GM23248 (cell line): ENCODE results near the gene SPATA1. TPM values are rescaled to one million over a fixed set of nuclear protein-coding genes. Genes with fewer than 3 reads are reported as not detected.

Experiments
- DNase-seq: peaks from one replicate; pipeline ENCODE4 v3.0.0-alpha.2; 2015
- H2AFZ ChIP-seq: fragments of 200-600 bp; sonication (generic); 2 replicates; pipeline ENCODE4 v1.6.1; 2016; ENCODE audit warnings: antibody characterized with exemption
- H3F3A ChIP-seq: fragments of 200-600 bp; sonication (generic); 2 replicates; pipeline ENCODE4 v1.6.1; 2016; ENCODE audit warnings: mild to moderate bottlenecking, antibody characterized with exemption, mixed run types; ENCODE audit not compliant: insufficient read depth
- H3K27ac ChIP-seq: fragments of 200-600 bp; sonication (generic); 2 replicates; pipeline ENCODE4 v1.5.1; 2016; ENCODE audit warnings: mild to moderate bottlenecking
- H3K27me3 ChIP-seq: fragments of 200-600 bp; sonication (generic); replicated peaks from 2 replicates; pipeline ENCODE4 v1.6.1; 2016; ENCODE audit warnings: mild to moderate bottlenecking; ENCODE audit not compliant: insufficient read depth
- H3K36me3 ChIP-seq: fragments of 200-600 bp; sonication (generic); 2 replicates; pipeline ENCODE4 v1.6.1; 2016; ENCODE audit warnings: low read depth, mild to moderate bottlenecking
- H3K4me1 ChIP-seq: fragments of 200-600 bp; sonication (generic); 2 replicates; pipeline ENCODE4 v1.6.1; 2016; ENCODE audit warnings: mild to moderate bottlenecking; ENCODE audit not compliant: insufficient read depth
- H3K4me2 ChIP-seq: fragments of 200-600 bp; sonication (generic); one replicate; pipeline ENCODE4 v1.6.1; 2016; ENCODE audit warnings: mild to moderate bottlenecking; ENCODE audit not compliant: unreplicated experiment
- H3K4me3 ChIP-seq: fragments of 200-600 bp; sonication (generic); 2 replicates; pipeline ENCODE4 v1.5.1; 2016; ENCODE audit warnings: mild to moderate bottlenecking
- H3K79me2 ChIP-seq: fragments of 200-600 bp; sonication (generic); 2 replicates; pipeline ENCODE4 v1.6.1; 2016; ENCODE audit warnings: mild to moderate bottlenecking; ENCODE audit not compliant: insufficient read depth
- H3K9ac ChIP-seq: fragments of 200-600 bp; sonication (generic); 2 replicates; pipeline ENCODE4 v1.6.1; 2016; ENCODE audit warnings: mild to moderate bottlenecking
- H3K9me2 ChIP-seq: fragments of 200-600 bp; sonication (generic); 2 replicates; pipeline ENCODE4 v1.6.1; 2016; ENCODE audit warnings: mixed run types, mild to moderate bottlenecking, moderate library complexity; ENCODE audit not compliant: insufficient read depth
- H3K9me3 ChIP-seq: fragments of 200-600 bp; sonication (generic); one replicate; pipeline ENCODE4 v1.6.1; 2017; ENCODE audit warnings: low read depth
- H4K20me1 ChIP-seq: fragments of 200-600 bp; sonication (generic); 2 replicates; pipeline ENCODE4 v1.6.0; 2016; ENCODE audit not compliant: insufficient read depth
- EZH2 ChIP-seq: fragments of 200-600 bp; sonication (generic); IDR thresholded peaks from 2 replicates; pipeline ENCODE4 v1.6.1; 2018; ENCODE audit warnings: antibody characterized with exemption, mild to moderate bottlenecking; ENCODE audit not compliant: insufficient read depth, poor library complexity, severe bottlenecking
- EZH2phosphoT487 ChIP-seq: fragments of 200-600 bp; sonication (generic); IDR thresholded peaks from 2 replicates; pipeline ENCODE4 v1.6.1; 2018; ENCODE audit warnings: antibody characterized with exemption, moderate library complexity, mild to moderate bottlenecking, low read depth; ENCODE audit not compliant: insufficient read depth
- WGBS, 2 experiments: methylation state at CpG; one replicate each; pipeline ENCODE4 v1.1.6; 2015 to 2017; ENCODE audit warnings: low lambda C conversion rate in 2 of 2, low coverage in 1 of 2; ENCODE audit errors: missing lambda C conversion rate in 2 of 2; 5-methylcytosine and 5-hydroxymethylcytosine counted together
- in situ Hi-C: fragments of 300-500 bp; cut with MboI; formaldehyde crosslinking; loops from 2 replicates; pipeline ENCODE4 v1.15.0; 2020
- polyA plus RNA-seq: library from polyadenylated mRNA; unstranded; fragments of >200 nt; fragmentation: Nextera tagmentation; extraction: Ambion mirVana; gene quantifications from 2 replicates; pipeline ENCODE4 v1.2.1, GENCODE V29; 2016
- total RNA-seq: library from RNA; depleted of rRNA; stranded (reverse); fragments of >200 nt; shearing (Covaris generic); gene quantifications from 2 replicates; pipeline ENCODE4 v1.2.3, GENCODE V29; 2014; rRNA removed

Gene SPATA1
- total and polyA plus RNA-seq, 2 experiments from 2014 or later: 1.0 TPM; not detected in 1

DNA sequence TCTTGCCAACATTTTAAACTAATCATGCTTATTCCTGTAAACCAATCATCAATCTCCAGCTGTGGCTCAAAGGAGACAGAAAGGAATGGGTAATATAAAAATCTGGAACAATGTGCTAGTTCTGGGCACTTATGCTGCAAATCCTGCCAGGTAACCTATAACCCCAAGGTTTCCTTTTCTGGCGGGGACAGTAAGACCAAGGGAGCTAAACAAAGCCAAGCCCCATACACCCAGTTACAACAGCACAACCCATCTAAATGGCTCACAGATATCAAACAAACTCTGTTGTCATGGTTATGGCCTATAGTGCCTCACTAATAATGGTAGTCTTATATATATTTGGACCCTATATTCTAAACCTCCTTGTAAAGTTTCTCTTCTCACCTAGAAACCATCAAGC is 104.9 kb downstream of the SPATA1 start:
- Histone ChIP-seq H3K9me2 (no peaks in the 10 kb centered on the region), H4K20me1 (no peaks in the 10 kb centered on the region), H3F3A (no peaks in the 10 kb centered on the region), H3K9me3 (no peaks in the 10 kb centered on the region), H3K79me2 (no peaks in the 10 kb centered on the region), H3K27ac (no peak overlapping the region), H3K36me3 (no peaks in the 10 kb centered on the region), H2AFZ (no peak overlapping the region; the same call in 1 of the 2 replicates), H3K27me3 (no peaks in the 10 kb centered on the region), H3K4me3 (no peak overlapping the region), H3K4me2 (no peak overlapping the region), H3K9ac (no peak overlapping the region), H3K4me1 (no peaks in the 10 kb centered on the region; the same call in 1 of the 2 replicates)
- WGBS, 2 experiments: 46 to 63% methylated on average over 1 of the region's 1 CpG
- DNase-seq: no peak
- TF ChIP-seq EZH2: no peak
- TF ChIP-seq EZH2phosphoT487: no peak
- in situ Hi-C loops: loop anchor here (25.0 kb wide), 2 partner anchors 449 to 699 kb away; no protein-coding TSS in a partner anchor

DNA sequence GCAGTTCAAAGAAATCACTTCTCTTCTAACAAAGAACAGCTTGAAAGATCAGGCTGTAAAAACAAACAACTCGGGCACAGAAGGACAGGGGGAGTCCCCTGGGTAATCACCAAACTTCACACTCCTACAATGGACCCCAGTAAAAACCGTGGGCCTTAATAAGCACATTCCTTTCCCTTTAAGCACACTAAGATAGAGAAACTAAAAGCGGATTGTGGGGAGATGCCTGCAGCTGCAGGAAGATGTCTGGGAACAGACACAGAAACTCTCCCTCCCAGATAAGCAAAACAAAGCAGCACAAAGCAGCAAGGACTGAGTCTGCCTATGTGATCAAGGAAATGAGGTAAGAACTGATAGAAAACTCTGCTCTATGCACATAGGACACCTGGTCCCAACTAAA is 105.6 kb downstream of the SPATA1 start:
- Histone ChIP-seq H3K9ac (peak overlapping the region; percentile 41; the same call in 1 of the 2 replicates), H2AFZ (peak overlapping the region; percentile 74), H3K4me1 (no peaks in the 10 kb centered on the region; the same call in 1 of the 2 replicates), H3K4me2 (peak overlapping the region; percentile 28), H3F3A (no peaks in the 10 kb centered on the region), H3K27ac (0 out of 2 replicates have a peak overlapping the region, but pooled peaks have one; percentile 10), H3K4me3 (peak overlapping the region; percentile 19; the same call in 1 of the 2 replicates), H4K20me1 (no peaks in the 10 kb centered on the region), H3K9me3 (no peaks in the 10 kb centered on the region), H3K79me2 (no peaks in the 10 kb centered on the region), H3K9me2 (no peaks in the 10 kb centered on the region), H3K36me3 (no peaks in the 10 kb centered on the region), H3K27me3 (no peaks in the 10 kb centered on the region)
- DNase-seq: peak; percentile 33
- WGBS, 2 experiments: 11 to 15% methylated on average over 3 of the region's 3 CpGs
- TF ChIP-seq EZH2 (no peak), EZH2phosphoT487 (no peak)
- in situ Hi-C loops: loop anchor here (25.0 kb wide), 2 partner anchors 449 to 699 kb away; no protein-coding TSS in a partner anchor

DNA sequence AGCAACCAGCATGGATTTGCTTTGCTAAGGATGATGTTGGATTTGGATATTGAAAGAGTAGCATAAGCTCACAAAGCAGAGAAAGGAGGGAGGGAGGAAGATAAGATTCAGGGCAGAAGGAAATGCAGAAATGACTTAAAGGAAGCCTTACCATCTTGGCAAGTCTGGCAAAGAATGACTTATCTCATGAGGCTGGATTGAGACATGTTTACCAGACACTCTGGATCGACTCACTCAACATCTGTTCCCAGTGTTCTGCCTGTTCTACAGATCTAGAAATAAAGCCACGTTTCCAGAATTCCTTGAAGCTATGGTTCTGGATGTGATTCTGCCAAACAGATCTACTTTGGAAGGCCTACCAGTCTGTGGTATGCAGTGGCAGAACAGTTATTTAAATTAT is 106.8 kb downstream of the SPATA1 start:
- Histone ChIP-seq H3K4me2 (no peak overlapping the region), H3K36me3 (no peaks in the 10 kb centered on the region), H2AFZ (no peak overlapping the region), H3K4me3 (no peak overlapping the region), H3F3A (no peaks in the 10 kb centered on the region), H3K4me1 (no peaks in the 10 kb centered on the region; the same call in 1 of the 2 replicates), H3K9ac (no peak overlapping the region), H4K20me1 (no peaks in the 10 kb centered on the region), H3K27ac (no peak overlapping the region), H3K9me2 (no peaks in the 10 kb centered on the region), H3K27me3 (no peaks in the 10 kb centered on the region), H3K9me3 (no peaks in the 10 kb centered on the region), H3K79me2 (no peaks in the 10 kb centered on the region)
- 7 to 12% methylated on average over 2 of the region's 2 CpGs for WGBS, 2 experiments
- TF ChIP-seq EZH2 (no peak), EZH2phosphoT487 (no peak)
- in situ Hi-C loops: loop anchor here (25.0 kb wide), 2 partner anchors 451 to 701 kb away; no protein-coding TSS in a partner anchor
- DNase-seq: peak; percentile 56

DNA sequence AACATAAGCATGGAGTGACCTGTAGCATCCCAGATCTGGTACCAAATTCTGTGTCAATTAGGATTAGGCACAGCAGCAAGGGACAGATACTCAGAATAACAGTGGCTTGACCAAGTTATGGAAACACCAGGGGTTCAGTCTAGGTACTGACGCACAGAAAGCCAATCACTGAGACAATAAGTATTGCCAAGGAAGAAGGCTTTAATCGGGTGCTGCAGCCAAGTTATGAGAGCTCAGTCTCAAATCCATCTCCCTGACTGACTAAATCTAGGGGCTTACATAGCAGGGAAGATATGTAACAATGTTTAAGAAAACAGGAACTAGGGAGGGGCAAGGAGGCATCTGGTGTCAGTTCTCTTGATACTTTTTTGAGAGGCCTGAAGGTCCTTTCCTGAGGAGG is 107.7 kb downstream of the SPATA1 start:
- Histone ChIP-seq H3K27ac (no peak overlapping the region), H4K20me1 (no peaks in the 10 kb centered on the region), H3K9me3 (no peaks in the 10 kb centered on the region), H3K4me2 (no peak overlapping the region), H3K4me3 (no peak overlapping the region), H3K9ac (no peak overlapping the region), H3K27me3 (no peaks in the 10 kb centered on the region), H3K9me2 (no peaks in the 10 kb centered on the region), H3K36me3 (no peaks in the 10 kb centered on the region), H3F3A (peaks cover 3% of the 10 kb centered on the region; the same call in 1 of the 2 replicates), H2AFZ (no peak overlapping the region), H3K4me1 (peaks cover 3% of the 10 kb centered on the region), H3K79me2 (no peaks in the 10 kb centered on the region)
- DNase-seq: no peak
- WGBS, 2 experiments: 66 to 70% methylated on average over 2 of the region's 2 CpGs
- in situ Hi-C loops: loop anchor here (25.0 kb wide), 2 partner anchors 452 to 702 kb away; no protein-coding TSS in a partner anchor
- no peak for TF ChIP-seq EZH2phosphoT487
- no peak for TF ChIP-seq EZH2

DNA sequence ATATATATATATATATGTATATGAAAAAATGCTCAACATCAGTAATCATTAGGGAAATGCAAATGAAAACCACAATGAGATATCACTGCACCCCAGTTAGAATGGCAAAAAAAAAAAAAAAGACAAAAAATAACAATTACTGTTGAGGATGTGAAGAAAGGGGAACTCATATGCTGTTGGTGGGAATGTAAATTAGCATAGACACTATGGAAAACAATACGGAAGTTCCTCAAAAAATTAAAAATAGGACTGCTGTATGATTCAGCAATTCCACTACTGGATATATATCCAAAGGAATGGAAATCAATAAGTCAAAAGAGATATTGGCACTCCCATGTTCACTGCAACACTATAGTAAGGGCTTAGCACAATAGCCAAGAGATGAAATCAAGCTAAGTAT is 109.6 kb downstream of the SPATA1 start:
- H3K4me2 ChIP-seq: no peak overlapping the region
- H4K20me1 ChIP-seq: no peaks in the 10 kb centered on the region
- no peak overlapping the region for H3K9ac ChIP-seq
- no peaks in the 10 kb centered on the region for H3K9me3 ChIP-seq
- WGBS, 2 experiments: 91 to 100% methylated on average over 1 of the region's 1 CpG
- no peaks in the 10 kb centered on the region for H3K27me3 ChIP-seq
- no peaks in the 10 kb centered on the region for H3K36me3 ChIP-seq
- DNase-seq: no peak
- H3K9me2 ChIP-seq: no peaks in the 10 kb centered on the region
- H3K27ac ChIP-seq: no peak overlapping the region
- in situ Hi-C loops: loop anchor here (25.0 kb wide), 2 partner anchors 453 to 703 kb away; no protein-coding TSS in a partner anchor
- peaks cover 14% of the 10 kb centered on the region for H3F3A ChIP-seq
- H3K4me3 ChIP-seq: no peak overlapping the region
- peaks cover 16% of the 10 kb centered on the region for H3K4me1 ChIP-seq
- H2AFZ ChIP-seq: no peak overlapping the region
- TF ChIP-seq EZH2 (no peak), EZH2phosphoT487 (no peak)
- H3K79me2 ChIP-seq: no peaks in the 10 kb centered on the region

Other genes with a start within 250 kb of the SPATA1 start
- 0.51 and 0.65 TPM in 2 replicates for gene SAMD13, start 204.7 kb upstream of the SPATA1 start, total RNA-seq
- 0.71 and 0.78 TPM in 2 replicates for gene SAMD13, start 204.7 kb upstream of the SPATA1 start, polyA plus RNA-seq
- gene DNASE2B, start 107.9 kb upstream of the SPATA1 start, total RNA-seq: not detected in 2 replicates
- gene DNASE2B, start 107.9 kb upstream of the SPATA1 start, polyA plus RNA-seq: not detected in 2 replicates
- 18.8 and 33.0 TPM in 2 replicates for gene RPF1, start 27.1 kb upstream of the SPATA1 start, total RNA-seq
- gene RPF1, start 27.1 kb upstream of the SPATA1 start, polyA plus RNA-seq: 29.6 and 32.6 TPM in 2 replicates
- gene GNG5, start 195 bp downstream of the SPATA1 start, total RNA-seq: 34.7 and 38.9 TPM in 2 replicates
- 400 and 422 TPM in 2 replicates for gene GNG5, start 195 bp downstream of the SPATA1 start, polyA plus RNA-seq
- gene CTBS, start 68.1 kb downstream of the SPATA1 start, total RNA-seq: 13.5 and 22.9 TPM in 2 replicates
- 52.4 and 53.7 TPM in 2 replicates for gene CTBS, start 68.1 kb downstream of the SPATA1 start, polyA plus RNA-seq
- gene SSX2IP, start 184.1 kb downstream of the SPATA1 start, total RNA-seq: 15.3 and 15.7 TPM in 2 replicates
- 11.3 and 14.5 TPM in 2 replicates for gene SSX2IP, start 184.1 kb downstream of the SPATA1 start, polyA plus RNA-seq